ACC112 (cell line): ENCODE measurements around the gene FSIP1.

Source experiments
- H2AFZ ChIP-seq: fragments of 200-600 bp; sonication (generic); one replicate; pipeline ENCODE4 v1.6.0; 2017; ENCODE audit warnings: antibody characterized with exemption, low read length; ENCODE audit not compliant: unreplicated experiment
- H3K27ac ChIP-seq: fragments of 200-600 bp; sonication (generic); 2 replicates; pipeline ENCODE4 v1.5.1; 2014; ENCODE audit warnings: low read depth, mild to moderate bottlenecking, antibody characterized with exemption, low read length, moderate library complexity
- H3K27me3 ChIP-seq: fragments of 200-600 bp; sonication (generic); 2 replicates; pipeline ENCODE4 v1.6.1; 2014; ENCODE audit warnings: mild to moderate bottlenecking, antibody characterized with exemption, low read length, moderate library complexity, mixed read lengths; ENCODE audit not compliant: insufficient read depth
- H3K36me3 ChIP-seq: fragments of 200-600 bp; sonication (generic); 2 replicates; pipeline ENCODE4 v1.6.1; 2016; ENCODE audit warnings: mild to moderate bottlenecking, antibody characterized with exemption, low read length, moderate library complexity, mixed read lengths; ENCODE audit not compliant: insufficient read depth
- H3K4me1 ChIP-seq: fragments of 200-600 bp; sonication (generic); one replicate; pipeline ENCODE4 v1.6.1; 2016; ENCODE audit warnings: low read length, mixed read lengths; ENCODE audit not compliant: insufficient read depth, unreplicated experiment, control insufficient read depth
- H3K4me3 ChIP-seq: fragments of 200-600 bp; sonication (generic); 2 replicates; pipeline ENCODE4 v1.5.1; 2014; ENCODE audit warnings: mild to moderate bottlenecking, low read depth, low read length
- H3K79me2 ChIP-seq: fragments of 200-600 bp; sonication (generic); one replicate; pipeline ENCODE4 v1.6.0; 2016; ENCODE audit warnings: low read length; ENCODE audit not compliant: control insufficient read depth, unreplicated experiment, insufficient read depth

The FSIP1 gene

DNA sequence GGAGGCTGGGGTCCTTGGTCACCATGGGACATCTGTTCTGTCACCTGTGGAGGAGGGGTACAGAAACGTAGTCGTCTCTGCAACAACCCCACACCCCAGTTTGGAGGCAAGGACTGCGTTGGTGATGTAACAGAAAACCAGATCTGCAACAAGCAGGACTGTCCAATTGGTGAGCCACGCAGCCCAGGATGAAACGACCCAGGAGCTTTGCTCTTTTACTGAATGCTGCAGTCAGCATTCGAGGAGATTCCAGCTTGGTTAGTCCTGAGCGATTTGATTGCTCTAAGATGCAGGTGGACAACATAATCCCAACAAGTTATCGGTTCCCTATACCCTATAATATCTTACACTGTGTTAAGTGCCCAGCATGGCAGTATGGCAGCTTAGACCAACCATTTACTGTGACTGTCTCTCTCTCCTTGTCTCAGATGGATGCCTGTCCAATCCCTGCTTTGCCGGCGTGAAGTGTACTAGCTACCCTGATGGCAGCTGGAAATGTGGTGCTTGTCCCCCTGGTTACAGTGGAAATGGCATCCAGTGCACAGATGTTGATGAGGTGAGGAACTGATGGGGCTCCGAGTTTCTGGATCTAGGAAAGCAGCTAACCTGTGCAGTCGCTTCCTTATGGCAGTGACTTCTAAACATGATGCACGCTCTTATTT is 194.0 kb downstream of the FSIP1 start:
- Histone ChIP-seq H3K27me3 (no peaks in the 10 kb centered on the region), H3K27ac (no peak overlapping the region), H3K4me3 (no peak overlapping the region), H2AFZ (no peak overlapping the region), H3K4me1 (peaks cover 42% of the 10 kb centered on the region), H3K36me3 (peaks cover 87% of the 10 kb centered on the region), H3K79me2 (peaks cover 27% of the 10 kb centered on the region)

DNA sequence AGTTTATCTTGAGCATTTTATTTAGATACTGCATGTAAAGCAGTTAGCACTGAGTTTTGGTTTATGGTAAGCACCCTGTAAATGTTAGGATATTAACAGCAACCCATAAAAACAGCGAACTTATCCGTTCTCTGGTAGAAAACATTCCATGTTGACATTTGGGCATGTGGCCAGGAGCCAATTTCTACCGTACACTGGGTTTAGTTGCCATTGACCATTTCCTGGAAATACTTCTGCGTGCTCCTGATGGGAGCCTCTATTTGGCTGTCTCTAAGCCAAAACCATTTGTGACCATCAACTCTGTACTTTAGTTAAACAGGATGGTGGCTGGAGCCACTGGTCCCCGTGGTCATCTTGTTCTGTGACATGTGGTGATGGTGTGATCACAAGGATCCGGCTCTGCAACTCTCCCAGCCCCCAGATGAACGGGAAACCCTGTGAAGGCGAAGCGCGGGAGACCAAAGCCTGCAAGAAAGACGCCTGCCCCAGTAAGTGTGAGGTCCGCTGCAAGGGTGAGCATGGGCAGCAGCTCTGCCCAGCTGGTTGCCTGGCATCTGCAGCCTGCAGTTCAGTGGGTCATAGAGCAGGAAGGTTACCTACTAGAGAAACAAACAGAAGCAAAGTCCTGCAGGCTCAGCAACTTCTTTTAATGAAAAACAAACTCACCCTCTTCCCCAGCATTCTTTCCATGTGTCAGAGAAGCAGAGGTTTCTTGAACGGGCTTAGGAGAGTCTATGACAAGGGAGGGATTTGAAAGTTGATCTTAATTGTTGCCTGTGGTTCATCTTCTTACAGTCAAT is 194.7 kb downstream of the FSIP1 start:
- peaks cover 41% of the 10 kb centered on the region for H3K4me1 ChIP-seq
- peaks cover 86% of the 10 kb centered on the region for H3K36me3 ChIP-seq
- H3K27me3 ChIP-seq = no peaks in the 10 kb centered on the region
- peaks cover 34% of the 10 kb centered on the region for H3K79me2 ChIP-seq
- H3K4me3 ChIP-seq = no peak overlapping the region
- no peak overlapping the region for H3K27ac ChIP-seq
- no peak overlapping the region for H2AFZ ChIP-seq

DNA sequence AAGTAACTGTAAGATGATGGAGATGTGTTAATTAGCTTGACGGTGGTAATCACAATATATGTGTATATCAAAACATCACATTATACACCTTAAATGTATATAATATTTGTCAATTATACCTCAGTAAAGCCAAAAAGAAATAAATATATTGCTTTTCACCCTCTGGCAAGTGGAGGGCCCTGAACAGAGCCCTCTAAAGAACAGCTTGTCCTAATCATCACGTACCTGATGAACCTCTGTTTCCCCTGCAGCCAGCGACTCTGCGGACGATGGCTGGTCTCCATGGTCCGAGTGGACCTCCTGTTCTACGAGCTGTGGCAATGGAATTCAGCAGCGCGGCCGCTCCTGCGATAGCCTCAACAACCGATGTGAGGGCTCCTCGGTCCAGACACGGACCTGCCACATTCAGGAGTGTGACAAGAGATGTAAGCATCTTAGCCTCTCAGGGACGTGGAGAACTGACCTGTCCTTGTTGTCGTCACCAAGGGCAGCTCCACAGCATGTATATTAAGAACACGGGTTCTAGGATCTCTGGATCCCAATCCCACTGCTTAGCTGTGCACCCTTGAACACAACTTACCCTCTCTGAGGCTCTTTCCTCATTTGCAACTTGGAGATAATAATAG is 195.4 kb downstream of the FSIP1 start:
- H2AFZ ChIP-seq = no peak overlapping the region
- H3K27ac ChIP-seq = peak overlapping the region; percentile 41; the same call in 1 of the 2 replicates
- peaks cover 42% of the 10 kb centered on the region for H3K79me2 ChIP-seq
- no peak overlapping the region for H3K4me3 ChIP-seq
- H3K36me3 ChIP-seq = peaks cover 87% of the 10 kb centered on the region
- peaks cover 43% of the 10 kb centered on the region for H3K4me1 ChIP-seq
- H3K27me3 ChIP-seq = no peaks in the 10 kb centered on the region

DNA sequence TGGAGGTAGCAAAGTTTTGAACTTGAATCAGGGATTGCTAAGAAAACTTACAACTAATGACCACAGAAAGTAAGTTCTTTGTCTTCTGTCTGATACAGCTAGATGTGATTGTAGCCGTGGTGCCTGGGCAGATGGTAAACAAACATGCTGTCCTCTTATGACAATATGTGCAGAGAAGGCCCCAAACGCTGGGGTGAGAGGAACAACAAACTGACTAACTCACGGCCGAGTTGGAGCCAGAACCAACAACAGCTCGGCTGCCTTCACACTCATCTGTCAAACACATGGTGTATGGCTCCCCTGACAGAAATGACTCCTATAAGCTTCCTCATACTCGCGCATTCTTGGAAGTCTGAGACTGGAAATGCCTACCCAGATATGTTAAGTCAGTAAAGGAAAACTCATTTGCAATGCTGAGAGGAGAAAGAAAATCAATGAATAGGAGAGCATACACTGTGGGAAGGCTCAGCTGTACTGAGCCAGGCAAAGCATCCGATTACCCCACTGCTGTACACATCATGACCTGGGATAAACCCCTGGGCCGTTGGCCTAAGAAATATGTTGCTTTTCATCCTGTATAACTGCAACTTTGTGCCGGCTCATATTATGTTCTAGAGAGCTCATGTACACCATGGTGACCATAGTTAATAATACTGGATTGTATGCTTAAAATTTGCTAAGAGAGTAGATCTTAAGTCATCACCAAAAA is 196.1 kb downstream of the FSIP1 start:
- Histone ChIP-seq H3K79me2 (peaks cover 48% of the 10 kb centered on the region), H3K36me3 (peaks cover 85% of the 10 kb centered on the region)

DNA sequence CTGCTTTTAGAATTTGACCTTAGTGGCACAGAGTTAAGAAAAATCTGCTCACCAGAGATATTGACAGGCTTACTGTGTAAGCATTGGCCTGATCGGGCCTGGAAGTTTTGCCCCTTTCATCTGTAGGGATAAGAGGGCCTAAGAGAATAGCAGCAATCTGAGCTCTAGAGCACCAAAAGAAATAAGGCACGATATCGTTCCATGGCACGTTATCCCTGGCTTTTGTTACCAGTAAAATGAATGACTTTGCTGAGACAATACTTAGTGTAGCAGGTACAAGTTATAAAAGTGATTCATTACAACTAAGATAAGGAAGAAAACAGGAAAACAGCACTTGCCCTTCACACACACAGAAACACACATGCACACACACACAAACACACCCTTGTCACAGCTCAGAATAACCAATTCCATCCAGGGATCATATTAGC is 196.8 kb downstream of the FSIP1 start:
- Histone ChIP-seq H2AFZ (no peak overlapping the region), H3K27ac (peak overlapping the region; percentile 57), H3K4me3 (peak overlapping the region; percentile 82), H3K36me3 (peaks cover 78% of the 10 kb centered on the region), H3K27me3 (no peaks in the 10 kb centered on the region), H3K4me1 (peaks cover 47% of the 10 kb centered on the region), H3K79me2 (peaks cover 53% of the 10 kb centered on the region)

More for the DNA sequence above, 196.1 kb downstream of the FSIP1 start:
- Histone ChIP-seq H3K4me3 (peak overlapping the region; percentile 82), H2AFZ (no peak overlapping the region), H3K4me1 (peaks cover 47% of the 10 kb centered on the region), H3K27ac (peak overlapping the region; percentile 57), H3K27me3 (no peaks in the 10 kb centered on the region)

DNA sequence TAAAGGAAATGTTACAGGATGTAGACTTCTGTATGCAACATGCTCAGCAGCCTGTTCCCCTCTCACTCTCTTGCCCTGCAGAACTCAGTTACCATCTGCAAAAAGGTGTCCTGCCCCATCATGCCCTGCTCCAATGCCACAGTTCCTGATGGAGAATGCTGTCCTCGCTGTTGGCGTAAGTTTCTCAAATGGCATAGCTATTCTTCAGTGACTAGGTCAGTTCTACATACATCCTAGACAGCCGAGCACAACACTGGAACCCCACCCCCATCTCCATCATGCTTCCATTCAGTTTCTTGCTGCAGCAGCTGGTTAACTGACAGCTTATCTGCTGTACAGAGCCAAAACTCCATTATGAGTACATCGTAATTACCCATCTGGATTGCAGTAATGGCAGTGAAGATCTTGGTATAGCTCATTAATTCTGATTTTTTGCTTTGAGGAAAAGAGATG is 197.2 kb downstream of the FSIP1 start:
- Histone ChIP-seq H3K36me3 (peaks cover 74% of the 10 kb centered on the region), H3K27ac (peak overlapping the region; percentile 57), H3K4me1 (peaks cover 47% of the 10 kb centered on the region), H2AFZ (no peak overlapping the region), H3K4me3 (peak overlapping the region; percentile 82), H3K27me3 (no peaks in the 10 kb centered on the region), H3K79me2 (peaks cover 53% of the 10 kb centered on the region)

DNA sequence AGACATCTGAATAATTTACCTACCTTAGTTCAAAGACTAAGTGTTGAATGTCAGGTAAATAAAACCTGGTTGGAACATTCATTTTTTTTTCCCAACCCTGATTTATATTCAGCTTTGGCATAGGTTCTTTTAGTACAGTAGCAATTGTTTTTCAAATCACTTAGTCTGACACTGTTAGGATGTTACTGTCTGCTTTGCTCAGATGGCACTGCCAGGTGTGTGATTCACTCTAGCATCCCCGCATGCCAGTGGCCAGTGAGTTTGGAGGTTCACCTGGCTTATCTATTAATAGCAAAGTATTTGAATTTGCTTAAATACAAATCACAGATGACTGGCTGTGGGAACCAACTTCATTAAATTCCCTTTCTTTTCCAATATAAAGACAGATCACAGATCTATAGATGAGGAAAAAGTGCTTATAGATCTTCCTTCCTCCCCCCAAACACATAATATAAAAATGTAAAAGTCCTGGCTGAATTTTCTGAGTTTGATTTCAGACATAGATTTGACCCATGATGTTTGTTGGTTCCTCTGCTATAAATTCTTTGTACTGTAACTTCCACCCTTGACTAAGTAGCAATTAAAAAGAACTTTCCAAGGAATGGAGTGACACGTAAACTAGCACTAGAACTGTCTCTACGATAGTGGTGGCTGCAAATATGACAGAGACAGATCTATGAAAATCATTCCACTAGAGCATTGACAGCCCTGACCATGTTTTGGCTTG is 197.8 kb downstream of the FSIP1 start:
- peak overlapping the region; percentile 82 for H3K4me3 ChIP-seq
- no peak overlapping the region for H2AFZ ChIP-seq
- H3K27me3 ChIP-seq = no peaks in the 10 kb centered on the region
- H3K27ac ChIP-seq = peak overlapping the region; percentile 57; the same call in 1 of the 2 replicates
- H3K4me1 ChIP-seq = peaks cover 47% of the 10 kb centered on the region
- H3K36me3 ChIP-seq = peaks cover 68% of the 10 kb centered on the region
- peaks cover 53% of the 10 kb centered on the region for H3K79me2 ChIP-seq

DNA sequence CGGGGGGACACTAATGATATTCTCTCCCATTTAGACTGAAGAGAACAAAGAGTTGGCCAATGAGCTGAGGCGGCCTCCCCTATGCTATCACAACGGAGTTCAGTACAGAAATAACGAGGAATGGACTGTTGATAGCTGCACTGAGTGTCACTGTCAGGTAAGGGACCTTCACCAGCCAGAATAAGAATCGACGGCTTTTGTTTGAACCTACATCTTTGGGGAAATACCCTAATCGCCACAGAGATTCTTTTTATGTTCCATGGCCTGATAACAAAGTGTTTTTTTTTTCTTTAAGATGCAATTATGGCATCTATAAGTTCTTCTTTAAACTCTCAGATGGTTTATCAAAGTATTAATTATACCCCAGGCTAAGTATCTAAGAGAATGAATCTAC is 198.4 kb downstream of the FSIP1 start:
- H3K79me2 ChIP-seq = peaks cover 53% of the 10 kb centered on the region

DNA sequence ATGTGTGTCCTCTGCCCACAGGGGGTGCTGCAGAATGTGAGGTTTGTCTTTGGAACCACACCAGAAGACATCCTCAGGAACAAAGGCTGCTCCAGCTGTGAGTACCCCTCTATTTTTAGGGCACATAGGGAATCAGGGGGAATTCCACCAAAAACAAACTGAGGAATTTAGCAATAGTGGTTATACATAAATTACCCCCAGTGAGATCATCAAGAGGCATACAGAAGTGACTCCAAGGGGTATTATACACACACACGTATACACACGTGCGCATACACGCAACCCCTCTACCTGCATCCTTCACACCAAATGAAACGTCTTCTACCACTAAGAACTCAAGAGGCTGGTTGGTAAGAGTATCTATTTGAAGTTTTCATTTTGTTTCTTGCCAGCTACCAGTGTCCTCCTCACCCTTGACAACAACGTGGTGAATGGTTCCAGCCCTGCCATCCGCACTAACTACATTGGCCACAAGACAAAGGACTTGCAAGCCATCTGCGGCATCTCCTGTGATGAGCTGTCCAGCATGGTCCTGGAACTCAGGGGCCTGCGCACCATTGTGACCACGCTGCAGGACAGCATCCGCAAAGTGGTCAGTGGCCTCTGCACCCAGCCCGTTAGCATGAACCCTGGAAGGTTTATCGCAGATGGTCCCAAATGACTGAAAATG is 198.9 kb downstream of the FSIP1 start:
- Histone ChIP-seq H3K36me3 (peaks cover 62% of the 10 kb centered on the region), H3K27ac (0 out of 2 replicates have a peak overlapping the region, but pooled peaks have one; percentile 4), H3K4me1 (peaks cover 52% of the 10 kb centered on the region), H2AFZ (no peak overlapping the region), H3K4me3 (peak overlapping the region; percentile 82), H3K79me2 (peaks cover 52% of the 10 kb centered on the region), H3K27me3 (no peaks in the 10 kb centered on the region)

More for the DNA sequence above, 198.4 kb downstream of the FSIP1 start:
- Histone ChIP-seq H3K4me3 (peak overlapping the region; percentile 82), H2AFZ (no peak overlapping the region), H3K27ac (0 out of 2 replicates have a peak overlapping the region, but pooled peaks have one; percentile 4), H3K36me3 (peaks cover 65% of the 10 kb centered on the region), H3K27me3 (no peaks in the 10 kb centered on the region), H3K4me1 (peaks cover 47% of the 10 kb centered on the region)
